ENCODE results near the gene HRH3.

DNA sequence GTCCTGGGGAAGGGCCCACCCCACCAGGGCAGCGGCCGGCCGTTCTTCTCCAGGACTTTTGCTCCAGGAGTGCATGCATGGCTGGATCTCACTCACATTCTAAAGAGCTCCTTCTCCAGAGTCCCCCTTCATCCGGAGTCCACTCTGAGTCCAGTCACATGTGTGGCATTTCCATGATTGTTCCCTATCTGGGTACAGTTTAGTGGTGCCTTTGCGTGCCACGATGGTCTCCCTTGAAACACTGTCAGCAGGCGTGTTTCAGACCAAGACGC lies 39.2 kb upstream of the HRH3 start:
- TF ChIP-seq, protein P1, sequence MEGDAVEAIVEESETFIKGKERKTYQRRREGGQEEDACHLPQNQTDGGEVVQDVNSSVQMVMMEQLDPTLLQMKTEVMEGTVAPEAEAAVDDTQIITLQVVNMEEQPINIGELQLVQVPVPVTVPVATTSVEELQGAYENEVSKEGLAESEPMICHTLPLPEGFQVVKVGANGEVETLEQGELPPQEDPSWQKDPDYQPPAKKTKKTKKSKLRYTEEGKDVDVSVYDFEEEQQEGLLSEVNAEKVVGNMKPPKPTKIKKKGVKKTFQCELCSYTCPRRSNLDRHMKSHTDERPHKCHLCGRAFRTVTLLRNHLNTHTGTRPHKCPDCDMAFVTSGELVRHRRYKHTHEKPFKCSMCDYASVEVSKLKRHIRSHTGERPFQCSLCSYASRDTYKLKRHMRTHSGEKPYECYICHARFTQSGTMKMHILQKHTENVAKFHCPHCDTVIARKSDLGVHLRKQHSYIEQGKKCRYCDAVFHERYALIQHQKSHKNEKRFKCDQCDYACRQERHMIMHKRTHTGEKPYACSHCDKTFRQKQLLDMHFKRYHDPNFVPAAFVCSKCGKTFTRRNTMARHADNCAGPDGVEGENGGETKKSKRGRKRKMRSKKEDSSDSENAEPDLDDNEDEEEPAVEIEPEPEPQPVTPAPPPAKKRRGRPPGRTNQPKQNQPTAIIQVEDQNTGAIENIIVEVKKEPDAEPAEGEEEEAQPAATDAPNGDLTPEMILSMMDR (IDR thresholded peaks at IDR 0.05; ENCODE audit: insufficient read depth, low read length, poor library complexity, severe bottlenecking) = no peak
- no peak for TF ChIP-seq EZH2phosphoT487 (conservative IDR thresholded peaks at IDR 0.05; ENCODE audit: low read length)

All from SU-DHL-6 (cell line).